ENCODE results near the gene KCTD3.

DNA sequence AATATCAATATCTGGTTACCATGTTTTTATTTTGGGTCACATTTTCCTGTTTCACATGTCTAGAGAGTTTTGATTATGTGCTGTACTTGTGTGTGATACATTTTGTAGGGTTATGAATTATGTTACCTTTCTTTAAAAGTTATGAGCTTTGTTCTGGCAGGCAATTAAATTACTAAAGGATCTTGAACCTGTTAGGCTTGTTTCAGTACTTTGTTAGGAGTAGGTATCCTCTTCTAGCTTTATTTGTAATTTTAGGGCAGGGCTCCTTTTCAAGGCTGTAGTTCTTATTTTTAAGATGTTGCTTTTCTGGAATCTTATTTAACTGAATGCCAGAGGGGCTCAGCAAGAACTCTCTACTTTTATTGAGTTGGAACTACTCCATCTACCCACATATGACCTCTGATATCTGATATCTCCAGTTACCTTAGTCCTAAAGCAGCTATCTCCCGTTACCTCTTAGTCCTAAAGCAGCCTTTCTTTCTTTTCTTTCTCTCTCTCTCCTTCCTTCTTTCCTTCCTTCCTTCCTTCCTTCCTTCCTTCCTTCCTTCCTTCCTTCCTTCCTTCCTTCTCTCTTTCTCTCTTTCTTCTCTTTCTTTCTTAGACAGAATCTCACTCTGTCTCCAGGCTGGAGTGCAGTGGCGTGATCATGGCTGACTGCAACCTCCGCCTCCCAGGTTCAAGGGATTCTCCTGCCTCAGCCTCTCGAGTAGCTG, 23.8 kb downstream of the KCTD3 start:
- TF ChIP-seq, protein P1, sequence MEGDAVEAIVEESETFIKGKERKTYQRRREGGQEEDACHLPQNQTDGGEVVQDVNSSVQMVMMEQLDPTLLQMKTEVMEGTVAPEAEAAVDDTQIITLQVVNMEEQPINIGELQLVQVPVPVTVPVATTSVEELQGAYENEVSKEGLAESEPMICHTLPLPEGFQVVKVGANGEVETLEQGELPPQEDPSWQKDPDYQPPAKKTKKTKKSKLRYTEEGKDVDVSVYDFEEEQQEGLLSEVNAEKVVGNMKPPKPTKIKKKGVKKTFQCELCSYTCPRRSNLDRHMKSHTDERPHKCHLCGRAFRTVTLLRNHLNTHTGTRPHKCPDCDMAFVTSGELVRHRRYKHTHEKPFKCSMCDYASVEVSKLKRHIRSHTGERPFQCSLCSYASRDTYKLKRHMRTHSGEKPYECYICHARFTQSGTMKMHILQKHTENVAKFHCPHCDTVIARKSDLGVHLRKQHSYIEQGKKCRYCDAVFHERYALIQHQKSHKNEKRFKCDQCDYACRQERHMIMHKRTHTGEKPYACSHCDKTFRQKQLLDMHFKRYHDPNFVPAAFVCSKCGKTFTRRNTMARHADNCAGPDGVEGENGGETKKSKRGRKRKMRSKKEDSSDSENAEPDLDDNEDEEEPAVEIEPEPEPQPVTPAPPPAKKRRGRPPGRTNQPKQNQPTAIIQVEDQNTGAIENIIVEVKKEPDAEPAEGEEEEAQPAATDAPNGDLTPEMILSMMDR (IDR thresholded peaks at IDR 0.05), result no peak
- no peak for TF ChIP-seq POLR2A (IDR thresholded peaks at IDR 0.05)

Data from heart left ventricle (tissue), 13 donors.